Stimulated activated CD4-positive, alpha-beta T cell treated with anti-CD3 and anti-CD28 coated beads, TNF-alpha, amount 100 ng/mL, for 24 hours (primary cell): ENCODE results near the gene SLC25A30.
"Not testable (repeated sequence)": the region's sequence is repeated elsewhere in the genome, so short reads cannot be mapped to it uniquely, and the experiment has no call there.

Experiments used
- DNase-seq, 3 experiments: peaks; one replicate each; pipeline ENCODE4 v3.0.0-alpha.2; 2020; ENCODE audit warnings: low read depth in 3 of 3

Gene SLC25A30

DNA sequence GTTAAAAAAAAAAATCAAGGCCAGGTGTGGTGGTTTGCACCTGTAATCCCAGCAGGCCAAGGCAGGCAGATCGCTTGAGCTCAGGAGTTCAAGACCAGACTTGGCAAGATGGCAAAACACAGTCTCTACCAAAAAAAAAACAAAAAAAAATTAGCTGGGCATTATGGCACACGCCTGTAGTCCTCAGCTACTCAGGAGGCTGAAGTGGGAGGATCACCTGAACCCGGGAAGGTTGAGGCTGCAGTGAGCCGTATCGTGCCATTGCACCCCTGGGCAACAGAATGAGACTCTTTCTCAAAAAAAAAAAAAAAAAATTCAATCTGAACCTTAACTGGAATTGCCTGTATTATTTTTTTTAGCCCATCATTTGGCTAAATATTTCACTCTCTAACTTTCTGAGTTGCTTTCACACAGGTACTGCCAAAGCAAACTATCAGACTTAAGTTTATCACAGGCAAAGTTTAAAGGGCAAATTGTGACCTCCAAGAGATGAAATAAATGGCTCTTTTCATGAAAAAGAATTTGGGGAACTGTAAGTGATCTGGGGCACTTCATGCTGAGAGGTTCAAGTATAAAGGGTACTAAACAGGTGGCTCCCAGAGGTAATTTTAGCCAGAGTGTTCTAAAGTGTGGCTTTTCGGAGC is 14.7 kb upstream of the SLC25A30 start:
- DNase-seq: no peak

GRCh38 chr13:45426056-45426841 is 8.1 kb upstream of the SLC25A30 start:
- not testable (repeated sequence) for DNase-seq

DNA sequence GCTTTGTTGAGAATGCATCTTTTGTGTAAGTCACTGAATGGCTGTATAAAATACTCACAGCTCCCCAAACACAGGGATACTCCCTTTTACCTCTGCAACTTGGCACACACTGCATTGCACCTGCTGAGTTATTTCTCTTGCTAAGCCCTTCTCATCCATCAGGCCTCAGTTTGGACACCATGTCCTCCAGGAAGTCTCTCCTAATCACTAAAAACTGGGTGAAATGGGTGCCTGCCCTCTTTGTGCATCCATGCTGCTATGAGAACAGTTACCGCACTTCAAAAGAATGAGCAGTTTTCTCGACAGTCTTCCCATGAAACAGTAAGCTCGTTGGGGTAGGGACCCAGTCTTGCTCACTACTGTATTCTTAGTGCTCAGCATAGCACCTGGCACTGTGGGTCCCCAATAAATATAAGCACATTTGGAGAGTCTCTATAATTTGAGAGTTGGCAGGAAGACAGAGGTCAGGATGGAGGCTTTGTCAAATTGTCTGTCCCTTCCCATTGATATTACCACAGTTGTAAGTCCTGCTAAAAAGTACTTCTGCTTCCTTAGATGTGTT is 4.6 kb upstream of the SLC25A30 start:
- DNase-seq: no peak

DNA sequence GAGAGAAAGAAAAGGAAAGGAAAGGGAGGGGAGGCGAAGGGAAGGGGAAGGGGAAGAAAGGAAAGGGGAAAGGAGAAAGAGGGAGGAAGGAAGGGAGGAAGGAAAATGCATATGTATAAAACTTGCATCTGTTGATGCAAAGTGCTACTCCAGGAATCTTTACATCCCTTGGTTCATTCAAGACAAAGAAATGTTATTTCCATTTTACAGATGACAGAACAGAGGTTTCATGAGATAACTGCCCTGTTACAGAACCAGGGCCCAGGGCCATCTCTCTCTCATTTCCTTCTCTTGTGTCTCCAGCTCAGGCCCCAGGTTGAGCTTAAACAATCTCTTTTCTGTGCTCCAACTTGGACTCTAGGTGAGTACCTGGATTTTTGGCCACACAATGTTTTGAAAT is 1.8 kb upstream of the SLC25A30 start:
- DNase-seq: no peak

GRCh38 chr13:45419389-45419788 is 1.2 kb upstream of the SLC25A30 start:
- not testable (repeated sequence) for DNase-seq

GRCh38 chr13:45416516-45417128 is 1.6 kb downstream of the SLC25A30 start:
- no peak for DNase-seq

DNA sequence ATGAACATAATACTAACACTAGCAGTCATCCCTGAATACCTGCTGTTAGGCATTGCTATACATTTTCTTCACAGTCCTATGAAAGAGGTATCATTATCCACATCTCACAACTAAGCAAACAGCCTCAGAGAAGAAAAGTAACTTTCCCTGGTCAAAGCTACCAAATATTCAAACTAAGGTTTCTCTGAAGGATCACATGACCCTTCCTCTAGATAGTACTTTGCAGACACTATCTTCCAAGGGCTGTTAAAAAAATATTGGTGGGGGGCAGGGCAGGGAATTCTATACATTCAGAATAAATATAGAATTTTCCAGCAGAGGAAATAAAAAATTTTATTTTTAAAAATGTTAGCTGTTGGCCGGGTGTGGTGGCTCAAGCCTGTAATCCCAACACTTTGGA is 3.1 kb downstream of the SLC25A30 start:
- DNase-seq: no peak

- no peak for DNase-seq
Observed at GRCh38 chr13:45413826-45414307, 4.3 kb downstream of the SLC25A30 start.

DNA sequence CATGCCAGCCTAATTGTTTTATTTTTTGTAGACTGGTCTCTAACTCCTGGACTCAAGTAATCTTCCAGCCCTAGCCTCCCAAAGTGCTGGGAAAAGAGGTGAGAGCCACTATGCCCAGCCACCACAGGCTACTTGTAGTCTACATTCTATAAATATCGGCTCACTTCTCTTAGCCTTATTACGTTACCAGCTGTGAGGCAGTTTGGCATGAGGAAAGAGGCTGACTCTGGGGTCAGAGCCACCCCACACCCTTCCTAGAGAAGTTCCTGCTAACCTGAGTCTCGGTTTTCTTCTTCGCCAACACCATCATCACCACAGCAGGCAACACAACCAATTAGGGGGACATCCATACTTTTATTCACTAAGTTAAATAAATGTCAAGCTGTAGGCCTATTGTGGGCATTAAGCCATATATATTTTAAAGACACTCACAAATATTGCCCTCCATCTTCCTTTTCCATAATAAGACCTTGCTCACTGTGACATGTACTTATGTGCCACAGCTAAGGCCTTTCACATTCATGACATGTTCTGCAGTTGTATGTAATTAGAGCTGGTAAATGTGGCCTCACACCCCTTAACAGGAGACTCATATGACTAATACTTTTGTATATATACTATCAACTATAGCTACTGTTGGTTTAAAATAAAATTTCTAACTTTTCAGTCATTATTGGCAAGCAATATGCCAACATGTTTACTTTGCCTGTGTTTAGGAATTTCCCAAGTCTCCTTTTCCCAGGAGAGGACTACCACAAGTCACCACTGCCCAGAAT is 5.7 kb downstream of the SLC25A30 start:
- DNase-seq: no peak

GRCh38 chr13:45411631-45412030 is 6.5 kb downstream of the SLC25A30 start:
- no peak for DNase-seq

- DNase-seq: no peak
Observed at GRCh38 chr13:45411221-45411620, 7.0 kb downstream of the SLC25A30 start.

DNA sequence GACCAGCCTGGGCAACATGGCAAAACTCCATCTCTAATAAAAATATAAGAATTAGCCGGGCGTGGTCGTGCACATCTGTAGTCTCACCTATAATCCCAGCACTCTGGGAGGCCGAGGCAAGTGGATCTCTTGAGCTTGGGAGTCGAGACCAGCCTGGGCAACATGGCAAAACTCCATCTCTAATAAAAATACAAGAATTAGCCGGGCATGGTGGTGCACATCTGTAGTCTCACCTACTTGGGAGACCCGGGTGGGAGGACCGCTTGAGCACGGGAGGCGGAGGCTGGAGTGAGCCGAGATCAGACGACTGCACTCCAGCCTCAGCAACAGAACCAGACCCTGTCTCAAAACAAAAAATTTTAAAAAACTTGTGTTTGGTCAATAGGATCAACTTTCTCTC is 7.7 kb downstream of the SLC25A30 start:
- DNase-seq: no peak

DNA sequence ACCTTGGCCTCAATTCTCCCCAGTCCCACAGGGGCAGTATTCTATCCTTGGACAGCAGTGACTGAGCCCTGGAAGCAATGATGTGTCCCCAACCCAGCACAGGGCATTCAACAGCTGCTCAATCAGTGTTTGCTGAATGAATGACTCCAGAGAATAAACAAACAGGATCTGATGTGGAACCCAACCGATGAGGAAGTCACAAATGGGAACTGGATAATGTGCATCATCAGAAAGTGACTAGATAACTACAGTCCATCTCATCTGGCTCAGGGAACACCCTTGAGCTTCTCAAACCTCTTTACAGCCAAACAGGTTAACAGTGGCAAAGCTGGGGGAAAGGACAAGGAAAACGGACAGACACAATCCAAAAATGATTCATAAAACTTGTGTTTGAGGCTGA is 8.2 kb downstream of the SLC25A30 start:
- no peak for DNase-seq

- no peak for DNase-seq
Observed at GRCh38 chr13:45406421-45406820, 11.8 kb downstream of the SLC25A30 start.

GRCh38 chr13:45403081-45403480 is 15.1 kb downstream of the SLC25A30 start:
- DNase-seq: no peak

DNA sequence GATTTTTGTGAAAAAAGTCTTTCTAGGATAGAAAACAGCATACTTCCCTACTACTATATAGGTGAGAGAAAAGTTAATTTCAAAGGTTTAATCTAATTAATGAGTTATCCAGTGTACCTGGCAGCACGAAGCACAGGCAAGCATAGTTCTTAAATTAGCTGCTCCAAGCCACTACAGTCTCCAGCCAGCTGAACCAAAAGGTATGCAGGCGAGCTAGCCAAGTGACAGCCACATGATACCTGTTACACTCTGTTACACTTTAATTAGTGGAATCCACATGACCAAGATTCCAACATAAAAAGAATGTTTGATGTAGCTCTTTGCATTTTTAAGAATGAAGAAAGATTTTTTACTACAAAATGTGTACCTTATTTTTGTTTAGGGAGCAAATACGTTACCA is 15.5 kb downstream of the SLC25A30 start:
- DNase-seq: no peak

DNA sequence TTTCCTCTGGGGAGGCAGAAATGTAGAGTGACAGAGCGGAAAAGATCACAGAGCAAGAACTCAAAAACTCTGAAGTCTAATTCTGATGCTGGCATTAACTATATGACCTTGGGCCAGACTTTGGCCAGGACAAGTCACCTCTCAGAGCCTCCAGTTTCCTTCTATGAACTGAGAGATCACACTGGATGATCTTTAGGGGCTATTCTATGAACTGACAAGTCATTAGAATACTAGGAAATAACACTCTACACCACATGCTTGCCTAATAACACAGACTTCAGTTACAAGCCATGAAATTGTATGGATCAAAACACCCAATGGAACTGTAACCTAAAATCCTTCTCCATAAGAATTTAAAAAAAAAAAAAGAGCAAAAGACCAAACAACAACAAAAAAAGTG is 16.9 kb downstream of the SLC25A30 start:
- DNase-seq: no peak

DNA sequence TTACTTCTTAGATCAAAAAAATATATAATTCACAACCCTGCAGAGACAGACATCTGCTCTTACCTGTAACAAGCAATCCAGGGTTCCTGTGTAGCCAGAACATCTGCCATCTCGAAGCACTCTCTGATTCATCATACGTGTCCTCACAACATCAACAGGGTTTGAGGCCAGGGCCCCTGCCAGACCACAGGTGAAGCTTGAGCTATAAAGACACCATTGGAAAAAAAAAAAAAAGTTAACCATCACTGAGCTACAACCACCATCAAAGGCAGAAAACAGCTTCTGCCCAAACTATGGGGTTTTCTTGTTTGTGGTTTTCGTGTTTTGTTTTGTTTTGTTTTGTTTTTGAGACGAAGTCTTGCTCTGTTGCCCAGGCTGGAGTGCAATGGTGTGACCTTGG is 19.3 kb downstream of the SLC25A30 start:
- no peak for DNase-seq

- DNase-seq: no peak
Observed at GRCh38 chr13:45396533-45397095, 21.6 kb downstream of the SLC25A30 start.

DNA sequence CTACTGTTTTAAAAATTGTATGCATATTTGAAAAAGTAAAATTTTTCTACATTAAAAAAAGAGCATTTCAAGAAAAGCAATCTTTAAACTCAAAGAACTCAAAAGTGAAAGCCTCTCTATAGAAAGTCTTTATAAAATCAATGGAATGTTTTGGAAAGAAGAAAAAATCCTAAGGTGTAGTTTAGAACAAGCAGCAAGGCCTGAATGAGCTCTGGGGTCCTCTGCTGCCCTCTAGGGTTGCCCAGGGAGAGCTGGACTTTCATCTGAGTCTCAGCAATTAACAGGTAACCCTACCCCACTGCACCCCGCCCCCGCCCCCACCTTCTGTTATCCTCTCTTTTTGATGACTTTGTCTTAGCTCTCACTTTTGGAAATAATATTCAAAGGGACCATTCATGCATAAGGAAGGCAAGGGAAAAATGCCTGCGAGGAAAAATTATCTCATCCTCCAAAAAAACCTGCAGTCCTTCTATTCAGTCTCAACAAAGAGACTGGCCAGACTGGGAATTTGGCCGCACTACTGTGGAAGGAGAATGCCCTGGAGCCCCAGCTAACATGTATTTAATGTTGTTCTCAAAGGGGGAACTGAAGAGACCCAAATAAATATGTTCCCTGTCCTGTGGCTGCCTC is 24.1 kb downstream of the SLC25A30 start:
- DNase-seq: no peak

GRCh38 chr13:45392811-45393210 is 25.4 kb downstream of the SLC25A30 start:
- DNase-seq: no peak
